ENCODE measurements around the gene FGF23.

The FGF23 gene

GRCh38 chr12:4401117-4401516 lies 21.6 kb upstream of the FGF23 start:
- no peak for DNase-seq (ENCODE audit: extremely low read depth, low read depth)
- no peak for TF ChIP-seq CTCF (IDR thresholded peaks at IDR 0.05; ENCODE audit: low read depth, low read length)

GRCh38 chr12:4395818-4396217 lies 16.3 kb upstream of the FGF23 start:
- DNase-seq (ENCODE audit: extremely low read depth, low read depth), result no peak
- TF ChIP-seq CTCF (IDR thresholded peaks at IDR 0.05; ENCODE audit: low read depth, low read length), result no peak

- no peak for TF ChIP-seq CTCF (IDR thresholded peaks at IDR 0.05; ENCODE audit: low read depth, low read length)
- no peak for DNase-seq (ENCODE audit: extremely low read depth, low read depth)
Measured at GRCh38 chr12:4393211-4393610, 13.7 kb upstream of the FGF23 start.

GRCh38 chr12:4392223-4392742 lies 12.8 kb upstream of the FGF23 start:
- no peak for DNase-seq (ENCODE audit: extremely low read depth, low read depth)
- no peak for TF ChIP-seq CTCF (IDR thresholded peaks at IDR 0.05; ENCODE audit: low read depth, low read length)

- DNase-seq (ENCODE audit: extremely low read depth, low read depth), result no peak
Measured at GRCh38 chr12:4388662-4389061, 9.2 kb upstream of the FGF23 start.

GRCh38 chr12:4388032-4388431 lies 8.5 kb upstream of the FGF23 start:
- DNase-seq (ENCODE audit: extremely low read depth, low read depth), result no peak
- TF ChIP-seq CTCF (IDR thresholded peaks at IDR 0.05; ENCODE audit: low read depth, low read length), result no peak

More at GRCh38 chr12:4388662-4389061, 9.2 kb upstream of the FGF23 start:
- TF ChIP-seq CTCF (IDR thresholded peaks at IDR 0.05; ENCODE audit: low read depth, low read length), result no peak

- no peak for DNase-seq (ENCODE audit: extremely low read depth, low read depth)
- no peak for TF ChIP-seq CTCF (IDR thresholded peaks at IDR 0.05; ENCODE audit: low read depth, low read length)
Measured at GRCh38 chr12:4387607-4388006, 8.1 kb upstream of the FGF23 start.

All from AG09319 (cell line).